H1 (cell line): ENCODE results near the gene SHMT2. TPM values are rescaled to one million over a fixed set of nuclear protein-coding genes. Genes with fewer than 3 reads are reported as not detected.

Experiments used
- BCL11A ChIP-seq, 2 experiments: IDR thresholded peaks; one replicate each; pipeline ENCODE4 v1.6.1; 2011; ENCODE audit warnings: low read depth in 2 of 2, low read length in 2 of 2, mild to moderate bottlenecking in 2 of 2
- CEBPB ChIP-seq: IDR thresholded peaks from 2 replicates; pipeline ENCODE4 v1.6.1; 2012; ENCODE audit warnings: low read depth, low read length
- CHD1 ChIP-seq: IDR thresholded peaks from 2 replicates; pipeline ENCODE4 v1.6.1; 2012; ENCODE audit warnings: low read depth, low read length, improper control_type of control experiment
- CREB1 ChIP-seq: IDR thresholded peaks from 2 replicates; pipeline ENCODE4 v1.6.1; 2012; ENCODE audit warnings: inconsistent platforms
- EZH2 ChIP-seq: fragments of 200-600 bp; sonication (generic); IDR thresholded peaks from 2 replicates; pipeline ENCODE4 v1.7.1; 2012; ENCODE audit warnings: low read depth, mild to moderate bottlenecking, moderate library complexity, low read length, inconsistent platforms; ENCODE audit not compliant: severe bottlenecking
- GABPA ChIP-seq: IDR thresholded peaks from 2 replicates; pipeline ENCODE4 v1.6.1; 2011; ENCODE audit warnings: mild to moderate bottlenecking, low read length, moderate library complexity, borderline replicate concordance; ENCODE audit not compliant: insufficient read depth
- JUN ChIP-seq: IDR thresholded peaks from 2 replicates; pipeline ENCODE4 v1.6.1; 2011; ENCODE audit warnings: low read depth, mild to moderate bottlenecking, improper control_type of control experiment, low read length
- KDM1A ChIP-seq: fragments of 200-600, 300-600 bp; sonication (generic); IDR thresholded peaks from 2 replicates; pipeline ENCODE4 v1.7.1; 2016; ENCODE audit warnings: mild to moderate bottlenecking, low read length, borderline replicate concordance
- MAFK ChIP-seq: IDR thresholded peaks from 2 replicates; pipeline ENCODE4 v1.6.1; 2012; ENCODE audit warnings: low read depth, mild to moderate bottlenecking, improper control_type of control experiment, low read length
- POU5F1 ChIP-seq: IDR thresholded peaks from 2 replicates; pipeline ENCODE4 v1.6.1; 2011; ENCODE audit warnings: low read depth, mild to moderate bottlenecking, low read length, moderate library complexity
- RBBP5 ChIP-seq: IDR thresholded peaks from 2 replicates; pipeline ENCODE4 v1.7.1; 2012; ENCODE audit warnings: low read depth, mild to moderate bottlenecking, inconsistent platforms, low read length, moderate library complexity, borderline replicate concordance
- RNF2 ChIP-seq: fragments of 200-900, 300-1000 bp; sonication (generic); IDR thresholded peaks from 2 replicates; pipeline ENCODE4 v1.7.1; 2016; ENCODE audit warnings: borderline replicate concordance, low read depth, mild to moderate bottlenecking, antibody characterized with exemption, low read length; ENCODE audit not compliant: poor library complexity, severe bottlenecking; ENCODE audit errors: missing control alignments
- SAP30 ChIP-seq: fragments of 300-600 bp; sonication (generic); IDR thresholded peaks from 2 replicates; pipeline ENCODE4 v1.7.1; 2012; ENCODE audit warnings: low read length, moderate library complexity, mild to moderate bottlenecking, inconsistent platforms; ENCODE audit not compliant: insufficient read depth, insufficient replicate concordance
- SIN3A ChIP-seq, 2 experiments: IDR thresholded peaks in 1 of 2; conservative IDR thresholded peaks in 1 of 2; 2 replicates each; pipeline ENCODE4 v1.6.1; 2011 to 2012; ENCODE audit warnings: low read length in 2 of 2, improper control_type of control experiment in 1 of 2, low read depth in 1 of 2, mild to moderate bottlenecking in 1 of 2
- SP2 ChIP-seq: IDR thresholded peaks from 2 replicates; pipeline ENCODE4 v1.6.1; 2012; ENCODE audit warnings: mild to moderate bottlenecking, low read length, inconsistent platforms
- SRF ChIP-seq: IDR thresholded peaks from 2 replicates; pipeline ENCODE4 v1.6.1; 2011; ENCODE audit warnings: mild to moderate bottlenecking, low read depth, low read length, moderate library complexity
- SUZ12 ChIP-seq: fragments of 200-600 bp; sonication (generic); IDR thresholded peaks from 2 replicates; pipeline ENCODE4 v1.6.1; 2012; ENCODE audit warnings: mild to moderate bottlenecking, inconsistent platforms, low read length, moderate library complexity, mixed read lengths
- TAF1 ChIP-seq: IDR thresholded peaks from 2 replicates; pipeline ENCODE4 v1.6.1; 2011; ENCODE audit warnings: mild to moderate bottlenecking, low read depth, low read length
- TBP ChIP-seq: IDR thresholded peaks from 2 replicates; pipeline ENCODE4 v1.6.1; 2011; ENCODE audit warnings: low read depth, low read length, improper control_type of control experiment
- YY1 ChIP-seq: IDR thresholded peaks from 2 replicates; pipeline ENCODE4 v1.6.1; 2011; ENCODE audit warnings: low read depth, mild to moderate bottlenecking, low read length
- polyA plus RNA-seq, 7 experiments: library from polyadenylated mRNA; depleted of rRNA in 3 of 7; stranded (reverse) in 5 of 7; unstranded in 2 of 7; fragments of >200 nt in 5 of 7; fragments of 200-250 nt in 2 of 7; gene quantifications; 1 replicate in 5 of 7; 2 replicates in 1 of 7; 4 replicates in 1 of 7; pipeline versions ENCODE4 v1.2.1 to v1.2.3, GENCODE V29; 2011 to 2013; ENCODE audit warnings: missing spikeins in 2 of 7, mixed read lengths in 2 of 7
- total RNA-seq: library from RNA; stranded (reverse); fragmentation: NEBNext Ultra II Directional; extraction: Animal tissue kit (Norgen Biotek cat#: 25700); gene quantifications from 2 replicates; pipeline ENCODE4 v1.2.1, GENCODE V29; 2021

The SHMT2 gene
- total and polyA plus RNA-seq, 2 of the 8 experiments (the other 6 are each of a cell fraction or from before 2014, with no cell fraction given), result 274 to 520 TPM

DNA sequence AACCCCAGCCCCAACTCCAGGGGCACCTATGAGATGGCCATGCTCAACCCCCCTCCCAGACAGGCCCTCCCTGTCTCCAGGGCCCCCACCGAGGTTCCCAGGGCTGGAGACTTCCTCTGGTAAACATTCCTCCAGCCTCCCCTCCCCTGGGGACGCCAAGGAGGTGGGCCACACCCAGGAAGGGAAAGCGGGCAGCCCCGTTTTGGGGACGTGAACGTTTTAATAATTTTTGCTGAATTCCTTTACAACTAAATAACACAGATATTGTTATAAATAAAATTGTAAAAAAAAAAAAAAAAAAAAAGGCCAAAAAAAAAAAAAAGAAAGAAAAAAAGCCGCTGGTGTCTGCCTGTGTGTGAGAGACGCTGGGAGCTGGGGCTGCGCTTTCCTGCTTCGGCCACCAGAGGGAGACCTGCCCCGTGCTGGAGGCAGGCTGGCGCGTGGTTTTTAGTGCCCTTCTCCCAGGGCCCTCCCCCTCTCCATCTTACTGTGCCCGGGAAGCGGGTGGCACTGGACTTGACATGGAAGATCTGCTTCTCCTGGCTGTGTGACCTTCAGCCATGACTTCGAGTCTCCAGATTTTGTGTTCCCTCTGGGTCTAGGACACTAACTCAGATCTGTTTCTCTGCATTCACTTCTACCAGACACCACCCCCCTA, 16.3 kb upstream of the SHMT2 start (continued):
- TF ChIP-seq SP2, result no peak
- no peak for TF ChIP-seq EZH2
- no peak for TF ChIP-seq KDM1A
- no peak for TF ChIP-seq SIN3A (conservative IDR thresholded peaks at IDR 0.05 in 1 of 2, IDR thresholded peaks at IDR 0.05 in 1 of 2; ENCODE audit: low read depth in 1 of 2, low read length in 2 of 2)
- TF ChIP-seq TBP, result no peak
- no peak for TF ChIP-seq SAP30
- TF ChIP-seq POU5F1, result no peak
- TF ChIP-seq SUZ12, result no peak
- TF ChIP-seq CEBPB, result no peak
- no peak for TF ChIP-seq TAF1
- TF ChIP-seq MAFK, result no peak
- TF ChIP-seq RNF2, result no peak
- TF ChIP-seq CHD1, result no peak
- peak; percentile 24; the same call in 1 of the 2 replicates for TF ChIP-seq CREB1
- no peak for TF ChIP-seq BCL11A (IDR thresholded peaks at IDR 0.05; ENCODE audit: low read depth in 2 of 2, low read length in 2 of 2)
- TF ChIP-seq RBBP5, result no peak
- TF ChIP-seq SRF, result no peak
- peak; percentile 19; the same call in 1 of the 2 replicates for TF ChIP-seq YY1
- TF ChIP-seq GABPA, result no peak
- TF ChIP-seq JUN, result no peak
